Uterus (tissue), 2 donors: ENCODE results near the gene HCRTR1.

ENCODE experiments used
- CTCF ChIP-seq, 4 experiments: fragments of 200-600 bp in 2 of 4; fragments of 450-650 bp in 2 of 4; sonication (generic) in 2 of 4; IDR thresholded peaks; one replicate each; pipeline ENCODE4 v1.5.1; 2016 to 2019; ENCODE audit warnings: antibody characterized with exemption in 4 of 4, mild to moderate bottlenecking in 2 of 4, moderate library complexity in 1 of 4
- POLR2A ChIP-seq, 2 donors: fragments of 450-650 bp; IDR thresholded peaks; one replicate each; pipeline ENCODE4 v1.6.1; 2016; ENCODE audit warnings: antibody characterized with exemption in 2 of 2, mild to moderate bottlenecking in 1 of 2, moderate library complexity in 1 of 2

GRCh38 chr1:31572323-31573104 is 45.0 kb upstream of the HCRTR1 start:
- TF ChIP-seq POLR2A (IDR thresholded peaks at IDR 0.05) = no peak
- TF ChIP-seq CTCF (IDR thresholded peaks at IDR 0.05) = no peak
